Embryonic facial prominence (tissue), 1 donor: Measurements from ENCODE around the gene MCF2L.
"Not testable (repeated sequence)": the region's sequence is repeated elsewhere in the genome, so short reads cannot be mapped to it uniquely, and the experiment has no call there.

Experiments
- DNase-seq: peaks from one replicate; pipeline ENCODE4 v3.0.0-alpha.2; 2016; ENCODE audit errors: extremely low spot score

Gene MCF2L, protein sequence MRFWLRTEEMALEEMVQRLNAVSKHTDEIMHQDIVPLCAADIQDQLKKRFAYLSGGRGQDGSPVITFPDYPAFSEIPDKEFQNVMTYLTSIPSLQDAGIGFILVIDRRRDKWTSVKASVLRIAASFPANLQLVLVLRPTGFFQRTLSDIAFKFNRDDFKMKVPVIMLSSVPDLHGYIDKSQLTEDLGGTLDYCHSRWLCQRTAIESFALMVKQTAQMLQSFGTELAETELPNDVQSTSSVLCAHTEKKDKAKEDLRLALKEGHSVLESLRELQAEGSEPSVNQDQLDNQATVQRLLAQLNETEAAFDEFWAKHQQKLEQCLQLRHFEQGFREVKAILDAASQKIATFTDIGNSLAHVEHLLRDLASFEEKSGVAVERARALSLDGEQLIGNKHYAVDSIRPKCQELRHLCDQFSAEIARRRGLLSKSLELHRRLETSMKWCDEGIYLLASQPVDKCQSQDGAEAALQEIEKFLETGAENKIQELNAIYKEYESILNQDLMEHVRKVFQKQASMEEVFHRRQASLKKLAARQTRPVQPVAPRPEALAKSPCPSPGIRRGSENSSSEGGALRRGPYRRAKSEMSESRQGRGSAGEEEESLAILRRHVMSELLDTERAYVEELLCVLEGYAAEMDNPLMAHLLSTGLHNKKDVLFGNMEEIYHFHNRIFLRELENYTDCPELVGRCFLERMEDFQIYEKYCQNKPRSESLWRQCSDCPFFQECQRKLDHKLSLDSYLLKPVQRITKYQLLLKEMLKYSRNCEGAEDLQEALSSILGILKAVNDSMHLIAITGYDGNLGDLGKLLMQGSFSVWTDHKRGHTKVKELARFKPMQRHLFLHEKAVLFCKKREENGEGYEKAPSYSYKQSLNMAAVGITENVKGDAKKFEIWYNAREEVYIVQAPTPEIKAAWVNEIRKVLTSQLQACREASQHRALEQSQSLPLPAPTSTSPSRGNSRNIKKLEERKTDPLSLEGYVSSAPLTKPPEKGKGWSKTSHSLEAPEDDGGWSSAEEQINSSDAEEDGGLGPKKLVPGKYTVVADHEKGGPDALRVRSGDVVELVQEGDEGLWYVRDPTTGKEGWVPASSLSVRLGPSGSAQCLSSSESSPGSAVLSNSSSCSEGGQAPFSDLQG

DNA sequence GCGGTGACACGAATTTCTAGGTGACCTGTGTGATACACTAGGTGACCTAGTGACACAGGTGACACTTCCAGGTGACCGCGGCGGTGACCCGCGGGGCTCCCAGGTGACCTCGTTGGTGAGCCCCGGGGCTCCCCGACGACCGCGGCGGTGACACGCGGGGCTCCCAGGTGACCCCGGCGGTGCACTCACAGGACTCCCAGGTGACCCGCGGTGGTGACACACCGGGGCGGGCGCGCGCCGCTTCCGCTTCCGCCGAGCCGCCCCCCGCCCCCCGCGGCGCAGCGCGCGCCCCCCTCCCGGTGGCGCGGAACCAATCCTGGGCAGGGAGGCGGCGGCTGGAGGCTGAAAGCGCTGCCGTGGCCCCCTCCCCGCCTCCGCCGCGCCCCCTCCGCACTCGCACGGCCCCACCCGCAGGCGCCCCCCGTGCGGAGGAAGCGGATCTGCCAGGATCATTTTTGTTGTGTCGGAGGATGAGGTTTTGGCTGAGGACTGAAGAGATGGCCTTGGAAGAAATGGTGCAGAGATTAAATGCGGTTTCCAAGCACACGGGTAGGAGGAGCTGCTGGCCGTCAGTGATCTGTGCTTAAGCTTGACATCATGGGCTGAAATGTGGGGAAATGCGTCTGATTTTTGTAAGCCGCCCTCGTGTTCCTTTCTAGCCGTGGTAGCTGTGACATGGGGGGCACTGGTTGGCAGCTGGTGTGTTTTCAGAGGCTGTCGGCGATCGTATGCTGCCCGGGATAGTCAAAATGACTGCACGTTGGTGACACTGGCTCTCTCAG, at the start of gene MCF2L:
TSS of gene MCF2L (plus strand) at position 305 of the 782 bp plus-strand sequence. CDS start at position 471, 166 bp downstream.
- DNase-seq, result peak; percentile 53

DNA sequence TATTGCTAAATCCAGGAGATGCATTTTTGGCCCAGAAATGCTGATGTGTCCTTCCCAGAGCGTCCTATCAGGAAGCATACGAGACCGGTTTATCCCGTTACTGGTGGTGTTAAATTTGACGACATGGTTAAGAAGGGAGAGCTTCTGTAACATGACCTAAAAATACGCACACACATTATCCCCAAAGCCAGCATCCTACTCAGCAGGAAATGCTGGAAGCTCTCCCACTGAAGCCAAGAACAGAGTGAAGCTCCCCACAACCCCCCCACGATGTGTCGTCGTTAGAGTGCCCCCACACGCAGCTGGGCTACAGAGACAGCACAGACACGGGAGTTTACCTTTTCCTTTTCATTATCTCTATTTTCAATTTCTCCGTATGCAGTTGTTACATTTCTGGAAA, 45.1 kb upstream of the MCF2L start:
- no peak for DNase-seq

DNA sequence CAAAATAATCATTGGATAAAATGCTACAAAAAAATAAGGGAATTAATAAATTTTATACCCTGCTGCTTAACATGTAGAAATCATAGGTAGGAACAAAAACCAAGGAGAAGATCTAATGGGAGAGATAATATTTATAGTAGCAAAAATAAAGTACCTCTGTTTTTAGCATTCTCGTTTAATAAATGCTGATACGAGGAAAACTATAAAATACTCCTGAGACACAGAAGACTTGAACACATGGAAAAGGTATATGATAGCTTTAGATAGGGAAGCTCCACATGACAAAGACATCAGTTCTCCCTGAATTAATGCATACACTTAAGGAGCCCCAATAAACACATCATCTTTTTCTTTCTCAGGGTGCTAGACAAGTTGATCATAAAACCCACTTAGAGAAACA, 44.6 kb upstream of the MCF2L start:
- DNase-seq, result no peak

DNA sequence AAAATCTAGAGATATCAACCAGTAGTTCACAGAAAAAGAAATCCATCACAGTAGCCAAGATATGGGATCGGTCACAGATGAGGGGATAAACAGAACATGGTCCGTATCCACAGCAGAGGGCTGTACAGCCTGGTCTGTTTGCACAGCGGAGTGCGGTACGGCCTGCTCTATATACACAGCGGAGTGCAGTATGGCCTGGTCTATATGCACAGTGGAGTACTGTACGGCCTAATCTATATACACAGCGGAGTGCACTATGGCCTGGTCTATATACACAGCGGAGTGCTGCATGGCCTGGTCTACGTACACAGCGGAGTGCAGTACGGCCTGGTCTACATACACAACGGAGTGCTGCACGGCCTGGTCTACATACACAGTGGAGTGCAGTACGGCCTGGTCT, 43.0 kb upstream of the MCF2L start:
- DNase-seq, result no peak

DNA sequence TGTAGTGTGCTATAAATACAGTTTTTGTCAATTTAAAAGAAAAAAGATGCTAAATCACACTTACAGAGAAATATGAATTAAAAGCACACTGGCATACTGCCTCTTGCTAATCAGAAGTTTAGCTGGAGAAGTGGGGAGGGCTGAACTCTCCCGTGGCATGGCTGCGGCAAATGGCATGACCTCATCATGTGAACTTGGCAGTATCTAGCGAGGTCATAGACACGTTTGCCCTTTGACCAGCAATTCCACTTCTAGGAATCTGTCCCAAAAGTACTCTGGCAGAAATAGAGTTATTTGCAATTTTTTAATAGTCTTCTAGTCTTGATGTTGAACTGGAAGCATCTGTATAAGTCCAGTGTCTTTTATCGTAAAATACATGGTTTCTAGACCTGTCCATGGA, 42.0 kb upstream of the MCF2L start:
- no peak for DNase-seq

DNA sequence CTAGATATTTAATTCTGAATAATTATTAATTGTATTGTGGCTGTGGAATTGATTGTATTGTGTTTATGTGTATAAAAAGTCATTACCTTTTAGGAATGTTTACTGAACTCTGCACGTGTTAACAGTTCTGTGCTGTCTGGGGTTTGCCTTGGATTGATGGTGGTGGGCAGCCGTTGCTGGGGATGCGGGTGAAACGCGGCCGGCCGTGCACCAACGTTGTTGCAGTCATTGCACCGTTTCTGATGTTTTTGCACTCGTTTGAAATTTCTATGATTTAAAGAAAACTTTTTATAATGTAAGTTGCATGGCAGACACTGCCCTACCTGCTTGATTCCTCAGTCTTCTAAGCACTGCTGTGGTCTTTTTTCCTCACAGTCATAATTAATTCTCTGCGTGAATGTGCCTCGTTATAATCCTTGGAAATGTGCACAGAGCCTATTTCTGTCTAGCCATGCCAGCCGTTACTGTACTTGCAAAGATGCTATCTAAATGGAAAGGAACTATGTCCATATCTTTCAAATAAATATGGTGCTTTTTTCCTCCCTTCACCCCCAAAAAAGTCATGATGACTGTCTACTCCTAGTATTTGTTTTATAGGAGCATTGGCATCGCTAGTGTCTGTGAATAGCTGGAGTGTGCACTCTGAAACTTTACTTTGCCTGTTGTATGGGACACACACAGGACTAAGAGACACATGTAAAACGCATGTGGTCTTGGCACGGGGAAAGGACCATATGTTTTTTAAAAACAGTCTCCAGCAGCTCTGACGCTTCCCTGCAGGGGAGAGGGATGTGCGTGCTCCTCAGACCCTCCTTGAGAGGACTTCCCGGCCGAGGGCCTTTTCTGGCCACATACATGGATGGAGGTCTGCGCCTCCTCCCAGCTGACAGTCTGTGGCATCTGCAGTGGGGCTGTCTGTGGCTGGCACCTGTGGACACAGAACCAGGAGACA, 40.7 kb upstream of the MCF2L start:
- DNase-seq, result no peak

DNA sequence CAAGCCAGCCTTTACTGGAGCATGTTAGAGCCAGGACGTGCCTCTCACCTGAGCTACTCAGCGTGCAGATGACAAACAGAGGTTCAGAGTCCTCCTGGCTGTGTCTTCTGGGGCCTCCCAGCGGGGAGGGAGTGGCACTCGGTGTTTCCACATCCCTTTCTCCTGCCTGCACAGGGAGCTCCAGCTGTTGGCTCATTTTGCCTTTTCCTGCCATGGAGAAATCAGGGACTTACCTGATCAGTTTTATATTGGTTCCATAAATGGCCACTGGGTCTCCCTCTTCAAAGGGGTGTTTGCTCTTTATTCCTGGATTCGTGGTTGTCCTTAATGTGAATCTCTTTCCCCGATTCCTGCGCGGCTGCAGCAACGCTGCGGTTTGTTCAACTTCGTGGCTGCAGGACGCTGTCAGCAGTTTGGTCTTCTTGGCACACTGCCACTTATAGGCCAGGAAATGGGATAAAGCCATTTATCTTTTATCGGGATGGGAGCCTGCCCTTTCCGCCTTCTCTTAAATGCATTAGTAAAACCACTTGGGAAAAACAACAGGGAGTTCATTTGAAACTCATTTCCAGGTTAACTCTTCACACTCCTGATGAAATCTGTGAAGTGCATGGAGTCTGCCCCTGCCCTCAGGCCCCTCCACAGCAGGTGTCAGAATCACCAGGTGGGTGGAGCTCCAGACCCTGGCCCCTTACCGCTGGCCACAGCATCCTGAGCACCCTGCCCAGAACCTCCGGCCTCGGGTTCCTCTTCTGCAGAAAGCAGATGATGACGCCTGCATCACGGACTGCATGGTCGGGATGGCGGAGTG, 39.8 kb upstream of the MCF2L start:
- no peak for DNase-seq

DNA sequence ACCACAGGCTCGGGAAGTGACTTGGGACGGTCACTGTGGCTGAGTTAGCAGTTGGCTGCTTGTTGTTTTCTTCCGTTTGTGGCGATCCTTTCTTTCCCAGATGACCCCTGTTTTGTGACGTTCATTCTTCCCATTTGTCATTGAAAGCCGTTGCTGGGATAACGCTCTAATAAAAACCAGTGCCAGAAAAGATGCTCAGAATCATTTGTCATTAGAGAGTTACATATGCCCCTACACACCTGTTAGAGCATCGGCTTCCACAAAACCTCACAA, 39.3 kb upstream of the MCF2L start:
- no peak for DNase-seq

DNA sequence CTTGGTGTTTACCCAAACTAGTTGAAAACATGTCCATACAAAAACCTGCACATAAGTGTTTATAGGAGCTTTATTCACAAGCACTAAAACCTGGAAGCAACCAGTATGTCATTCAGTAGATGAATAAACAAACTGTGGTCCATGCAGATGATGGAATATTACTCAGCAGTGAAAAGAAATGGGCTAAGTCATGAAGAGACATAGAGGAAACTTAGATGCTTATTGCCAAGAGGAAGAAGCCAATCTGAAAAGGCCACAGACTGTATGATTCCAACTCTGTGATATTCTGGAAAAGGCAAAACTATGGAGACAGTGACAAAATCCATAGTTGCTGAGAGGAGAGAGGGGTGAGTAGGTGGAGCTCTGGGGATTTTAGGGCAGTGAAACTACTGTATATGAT, 38.8 kb upstream of the MCF2L start:
- DNase-seq, result no peak

DNA sequence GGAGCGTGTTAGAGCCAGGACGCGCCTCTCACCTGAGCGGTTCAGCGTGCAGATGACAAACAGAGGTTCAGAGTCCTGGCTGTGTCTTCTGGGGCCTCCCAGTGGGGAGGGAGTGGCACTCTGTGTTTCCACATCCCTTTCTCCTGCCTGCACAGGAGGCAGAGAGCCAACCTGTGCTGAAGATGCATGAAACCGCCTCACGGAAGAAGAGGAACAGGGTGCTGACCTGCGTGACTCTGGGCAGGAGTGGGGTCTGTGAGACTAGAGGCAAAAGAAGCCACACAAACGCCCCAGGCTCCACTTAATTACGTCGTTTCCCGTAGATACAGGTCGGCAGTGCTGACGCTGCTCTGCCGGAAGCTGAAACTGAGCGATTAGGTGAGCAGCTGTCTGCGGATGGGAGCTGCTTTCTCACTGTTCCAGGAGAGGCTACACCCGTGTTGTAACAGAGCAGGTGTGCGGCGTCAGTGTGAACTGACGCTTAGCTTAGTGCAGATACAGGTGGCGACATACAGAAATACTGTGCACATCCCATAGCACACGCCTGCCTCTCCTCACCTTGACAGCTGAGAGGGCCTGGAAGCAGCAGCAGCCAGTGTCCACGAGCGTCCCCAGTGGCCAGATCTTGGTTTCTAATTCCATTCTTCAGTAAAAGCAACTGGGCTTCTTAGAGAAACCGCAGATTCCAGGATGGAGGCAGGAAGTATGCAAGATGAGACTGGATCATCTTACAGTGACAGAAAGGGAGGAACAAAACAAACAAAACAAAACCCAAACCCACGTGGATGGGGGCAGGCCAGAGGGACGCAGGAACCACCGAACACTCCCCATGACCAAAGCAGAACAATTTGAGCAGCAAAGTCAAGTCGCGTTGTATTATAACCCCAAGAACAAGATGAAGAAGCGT, 37.7 kb upstream of the MCF2L start:
- peak; percentile 42 for DNase-seq

DNA sequence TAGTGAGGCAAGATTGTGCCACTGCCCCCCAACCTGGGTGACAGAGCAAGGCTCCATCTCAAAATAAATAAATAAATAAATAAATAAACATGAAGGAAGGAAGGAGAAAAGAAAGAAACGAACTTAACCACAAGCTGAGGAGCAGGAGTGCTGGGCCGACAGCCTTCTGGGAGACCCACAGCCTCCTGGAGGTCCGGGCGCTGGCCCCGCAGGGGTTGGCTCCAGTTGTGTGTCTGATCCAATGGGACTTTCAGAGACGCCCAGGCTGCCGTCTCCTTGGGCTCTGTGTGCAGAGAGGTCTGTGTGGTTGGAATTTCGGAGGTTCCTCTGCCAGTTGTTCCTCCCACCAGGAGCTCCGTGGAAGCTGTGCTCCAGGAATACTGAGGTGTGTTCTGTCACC, 36.0 kb upstream of the MCF2L start:
- DNase-seq, result no peak

DNA sequence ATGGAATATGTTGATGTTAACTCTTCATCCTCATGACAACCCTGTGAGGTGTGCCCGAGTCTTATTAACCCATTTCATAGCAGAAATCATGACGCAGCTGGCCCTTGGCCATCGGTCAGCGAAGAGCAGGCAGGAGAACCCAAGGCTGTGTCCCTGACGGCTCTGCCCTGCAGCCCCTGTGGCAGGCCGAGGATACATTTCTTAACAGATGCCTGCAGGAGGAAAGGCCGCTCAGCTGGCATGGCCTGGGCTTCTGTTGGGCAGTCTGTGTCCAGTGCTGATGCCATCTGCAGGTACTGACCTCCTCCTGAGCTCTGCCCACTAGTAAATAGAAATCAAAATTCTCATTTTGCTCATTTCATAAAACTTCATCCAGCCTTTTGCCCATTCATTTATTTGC, 35.4 kb upstream of the MCF2L start:
- no peak for DNase-seq

DNA sequence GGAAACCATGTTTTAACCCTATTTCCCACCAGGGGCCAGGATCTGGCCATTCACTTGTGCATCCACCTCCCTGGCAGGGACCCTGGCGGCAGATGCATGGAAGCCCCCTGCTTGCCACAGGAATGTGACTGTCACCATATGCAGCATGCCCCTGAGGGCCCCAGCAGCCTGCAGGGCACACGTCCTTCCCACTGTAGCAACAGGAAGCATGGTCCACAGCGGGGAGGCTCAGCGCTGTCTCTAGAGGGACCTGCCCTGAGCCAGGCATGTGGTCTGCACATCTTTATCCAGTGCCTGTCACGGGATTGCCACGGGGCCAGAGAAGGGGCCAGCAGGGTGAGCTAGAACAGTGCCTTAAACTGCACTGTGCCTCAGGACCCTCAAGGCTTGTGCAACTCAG, 34.9 kb upstream of the MCF2L start:
- DNase-seq, result no peak

DNA sequence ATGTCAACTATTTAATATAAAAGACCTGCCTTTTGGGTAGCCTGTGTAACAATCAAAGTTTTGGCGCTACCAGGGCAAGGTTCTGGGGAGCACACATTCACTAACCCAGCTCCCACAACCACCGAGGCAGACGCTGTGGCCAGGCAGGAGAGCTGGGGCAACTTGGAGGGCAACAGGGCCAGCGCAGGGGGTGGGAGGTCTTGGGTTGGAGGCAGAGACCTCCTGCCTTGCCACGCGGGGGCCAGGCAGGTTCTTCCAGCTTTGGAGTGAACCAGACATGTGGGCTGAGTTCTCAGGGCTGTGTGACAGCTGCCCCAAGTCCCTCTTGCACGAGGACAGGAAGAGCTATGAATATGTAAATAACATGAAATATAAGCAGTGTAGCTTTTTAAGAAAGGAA, 30.3 kb upstream of the MCF2L start:
- DNase-seq, result no peak

DNA sequence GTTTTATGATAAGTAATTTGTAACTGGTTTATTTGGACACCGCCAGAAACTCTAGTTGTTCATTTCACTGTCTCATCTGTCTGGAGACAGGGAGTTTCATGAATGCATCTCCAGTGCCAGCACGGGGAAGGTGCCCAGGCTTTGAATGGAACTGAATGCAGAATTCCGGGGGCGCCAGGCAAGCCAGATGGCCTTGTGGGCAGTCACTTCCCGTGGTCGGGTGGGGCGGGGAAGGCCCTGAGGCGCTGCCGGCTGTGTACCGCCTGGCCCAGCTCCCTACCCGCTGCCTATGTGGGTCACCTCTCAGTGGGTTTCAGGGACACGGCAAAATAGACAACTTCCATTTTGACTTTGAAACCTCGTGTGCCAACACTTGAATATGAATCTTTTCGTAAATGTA, 28.8 kb upstream of the MCF2L start:
- DNase-seq, result no peak

DNA sequence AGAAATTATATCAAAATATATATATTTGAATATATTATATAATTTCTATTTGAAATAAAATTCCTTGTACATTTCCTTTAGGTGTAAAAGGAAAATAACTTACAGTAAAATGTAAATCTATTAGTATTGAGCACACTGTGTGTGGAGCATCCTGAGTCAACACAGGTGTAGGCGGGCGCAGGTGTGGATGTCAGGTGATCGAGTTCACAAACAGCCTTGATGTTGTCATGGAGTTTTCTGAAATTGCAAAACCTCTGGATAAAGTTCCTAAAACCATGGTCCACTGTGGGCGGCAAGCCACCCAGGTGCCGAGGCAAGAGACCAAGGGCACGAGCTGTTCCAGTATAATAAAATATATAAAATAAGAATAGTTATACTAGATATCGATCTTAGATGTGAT, 27.7 kb upstream of the MCF2L start:
- DNase-seq, result no peak

DNA sequence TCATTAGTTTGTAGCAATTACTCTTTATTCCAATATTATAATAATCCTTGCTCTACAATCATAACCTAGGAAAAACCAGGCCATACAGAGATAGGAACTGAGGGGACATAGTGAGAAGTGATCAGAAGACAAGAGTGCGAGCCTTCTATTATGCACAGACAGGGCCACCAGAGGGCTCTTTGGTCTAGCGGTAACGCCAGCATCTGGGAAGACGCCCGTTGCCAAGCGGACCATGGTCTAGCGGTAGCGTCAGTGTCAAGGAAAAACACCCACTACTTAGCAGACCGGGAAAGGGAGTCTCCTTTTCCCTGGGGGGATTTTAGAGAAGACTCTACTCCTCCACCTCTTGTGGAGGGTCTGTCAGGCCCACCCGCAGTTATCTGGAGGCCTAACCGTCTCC, 27.2 kb upstream of the MCF2L start:
- DNase-seq, result not testable (repeated sequence)

DNA sequence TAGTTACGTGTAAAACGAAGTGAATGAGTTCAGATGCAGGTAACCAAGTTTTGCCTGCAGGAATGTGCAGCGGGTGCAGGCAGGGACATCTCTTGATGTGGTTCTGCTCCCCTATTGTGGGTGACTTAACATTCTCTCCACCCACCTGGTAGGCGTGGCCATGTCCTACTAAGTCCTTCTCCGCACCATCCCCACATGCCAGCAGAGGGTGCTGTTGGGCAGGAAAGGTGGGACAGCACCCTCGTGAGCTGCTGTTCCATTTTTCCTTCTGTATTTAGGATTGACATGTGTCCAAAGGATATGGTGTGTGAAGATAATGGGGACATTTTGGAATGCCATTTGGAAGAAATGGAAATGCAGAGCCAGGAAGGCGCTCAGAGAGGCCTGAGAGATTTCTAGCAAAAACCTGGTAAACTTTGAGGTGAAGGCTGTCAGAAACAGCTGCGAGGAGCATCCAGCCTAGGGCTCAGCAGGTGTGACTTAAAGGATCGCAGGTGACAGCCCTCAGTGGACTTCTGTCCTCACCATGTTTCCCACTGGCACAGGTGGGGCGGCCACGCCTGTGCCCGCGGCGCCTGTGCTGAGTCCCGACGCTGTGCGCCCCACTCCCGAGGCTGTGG, 26.2 kb upstream of the MCF2L start:
- DNase-seq, result peak; percentile 80
